ENCODE measurements around the gene CTSF. TPM values are rescaled to one million over a fixed set of nuclear protein-coding genes. Genes with fewer than 3 reads are reported as not detected.
"Not testable (repeated sequence)": the region's sequence is repeated elsewhere in the genome, so short reads cannot be mapped to it uniquely, and the experiment has no call there.

The CTSF gene
- total RNA-seq, 1 experiment from 2014 or later = 11.3 TPM

- DNase-seq (ENCODE audit: low spot score) = no peak
Observed at GRCh38 chr11:66559142-66559865, 9.1 kb downstream of the CTSF start.

- DNase-seq (ENCODE audit: low spot score) = no peak
Observed at GRCh38 chr11:66557733-66558326, 10.6 kb downstream of the CTSF start.

- no peak for DNase-seq (ENCODE audit: low spot score)
Observed at GRCh38 chr11:66556086-66556485, 12.3 kb downstream of the CTSF start.

GRCh38 chr11:66555416-66555815 is 13.0 kb downstream of the CTSF start:
- DNase-seq (ENCODE audit: low spot score) = no peak

GRCh38 chr11:66554602-66555001 is 13.8 kb downstream of the CTSF start:
- no peak for DNase-seq (ENCODE audit: low spot score)

GRCh38 chr11:66550887-66551286 is 17.5 kb downstream of the CTSF start:
- no peak for DNase-seq (ENCODE audit: low spot score)

- DNase-seq (ENCODE audit: low spot score) = no peak
Observed at GRCh38 chr11:66549696-66550095, 18.7 kb downstream of the CTSF start.

GRCh38 chr11:66548774-66549630 is 19.4 kb downstream of the CTSF start:
- no peak for DNase-seq (ENCODE audit: low spot score)

GRCh38 chr11:66548041-66548440 is 20.4 kb downstream of the CTSF start:
- no peak for DNase-seq (ENCODE audit: low spot score)

GRCh38 chr11:66547662-66548009 is 20.8 kb downstream of the CTSF start:
- no peak for DNase-seq (ENCODE audit: low spot score)

- no peak for DNase-seq (ENCODE audit: low spot score)
Observed at GRCh38 chr11:66546966-66547661, 21.3 kb downstream of the CTSF start.

- no peak for DNase-seq (ENCODE audit: low spot score)
Observed at GRCh38 chr11:66546368-66546965, 21.9 kb downstream of the CTSF start, which contains the start of gene ACTN3. Gene ACTN3 (plus strand): TSS chr11:66546903. CDS start chr11:66546938, 35 bp downstream.

GRCh38 chr11:66545701-66546367 is 22.6 kb downstream of the CTSF start, which contains the start of gene ZDHHC24:
Gene ZDHHC24 (minus strand): TSS chr11:66546048. CDS start chr11:66546003, 45 bp downstream.
- peak; percentile 95 for DNase-seq (ENCODE audit: low spot score)

- not testable (repeated sequence) for DNase-seq (ENCODE audit: low spot score)
Observed at GRCh38 chr11:66544952-66545351, 23.5 kb downstream of the CTSF start.

GRCh38 chr11:66543263-66544107 is 24.9 kb downstream of the CTSF start:
- no peak for DNase-seq (ENCODE audit: low spot score)

GRCh38 chr11:66542362-66542761 is 26.0 kb downstream of the CTSF start:
- DNase-seq (ENCODE audit: low spot score) = no peak

GRCh38 chr11:66541892-66542291 is 26.5 kb downstream of the CTSF start:
- DNase-seq (ENCODE audit: low spot score) = no peak

GRCh38 chr11:66540598-66540997 is 27.8 kb downstream of the CTSF start:
- not testable (repeated sequence) for DNase-seq (ENCODE audit: low spot score)

- DNase-seq (ENCODE audit: low spot score) = no peak
Observed at GRCh38 chr11:66539870-66540213, 28.6 kb downstream of the CTSF start.

Measured in H4 (cell line).